ENCODE results near the gene SPSB2. TPM values are rescaled to one million over a fixed set of nuclear protein-coding genes. Genes with fewer than 3 reads are reported as not detected.

Gene SPSB2
- total RNA-seq, 1 donor from 2014 or later: 6.7 TPM

DNA sequence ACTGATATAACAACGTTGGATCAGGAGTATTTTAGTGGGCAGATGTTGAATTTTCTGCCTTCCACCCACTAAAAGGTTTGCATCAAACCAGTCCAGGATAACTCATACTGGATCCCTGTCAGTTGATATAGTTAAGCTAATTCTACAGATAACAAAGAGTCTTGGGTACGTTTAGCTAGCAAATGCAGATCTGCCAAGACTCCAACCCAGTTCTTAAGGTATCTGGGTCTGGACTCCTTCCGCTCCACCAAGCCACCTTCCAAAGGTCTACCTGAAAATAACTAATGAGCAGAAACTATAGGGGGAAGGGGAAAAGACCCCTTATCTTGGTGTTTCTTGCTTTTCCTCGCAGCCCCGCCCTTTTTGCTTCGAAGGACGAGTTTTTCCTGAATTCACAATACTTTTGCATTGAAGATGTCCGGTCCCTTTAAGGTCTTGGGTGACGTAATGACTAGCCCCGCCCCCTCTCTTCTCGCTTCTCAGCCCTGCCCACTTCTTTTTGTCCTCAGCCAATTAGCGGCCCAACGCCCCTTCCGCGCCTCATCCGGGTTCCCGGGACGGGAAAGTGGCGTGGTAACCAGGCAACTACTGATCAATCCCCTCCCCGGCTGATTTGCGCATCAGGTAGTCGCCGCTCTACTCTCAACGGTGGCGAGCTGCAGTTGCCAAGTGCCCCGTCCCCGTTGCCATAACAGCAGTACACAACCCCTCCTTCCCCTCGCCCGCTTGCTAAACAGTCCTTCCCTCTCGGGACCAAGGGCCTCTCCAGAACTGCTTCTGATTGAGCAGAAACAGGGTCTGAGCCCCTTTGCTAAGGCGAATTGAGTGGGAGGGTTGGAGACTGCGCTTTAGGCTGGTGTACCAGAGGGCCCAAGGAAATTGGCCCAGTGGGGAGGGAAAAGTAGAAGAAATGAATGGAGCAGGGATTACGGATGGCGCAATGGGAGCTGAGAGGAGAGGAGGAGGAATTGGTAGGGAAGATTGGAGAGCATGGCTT lies 31.5 kb upstream of the SPSB2 start, which contains the start of gene LRRC23:
Gene LRRC23, plus strand, starts transcription at position 543 of the 997 bp plus-strand sequence. CDS start 812 bp downstream, outside the sequence.
- H3K27ac Mint-ChIP-seq (ENCODE audit: unreplicated experiment): no peak within 1 kb of the TSS
- peaks cover 6% of the 10 kb centered on the region for H3K27me3 Mint-ChIP-seq (ENCODE audit: unreplicated experiment)
- no peak within 1 kb of the TSS for H3K4me3 Mint-ChIP-seq (ENCODE audit: unreplicated experiment)
- H3K4me1 Mint-ChIP-seq (ENCODE audit: unreplicated experiment): peaks cover 4% of the 10 kb centered on the region
- peaks cover 4% of the 10 kb centered on the region for H3K36me3 Mint-ChIP-seq (ENCODE audit: low read depth, unreplicated experiment)
- TF ChIP-seq, protein P1, sequence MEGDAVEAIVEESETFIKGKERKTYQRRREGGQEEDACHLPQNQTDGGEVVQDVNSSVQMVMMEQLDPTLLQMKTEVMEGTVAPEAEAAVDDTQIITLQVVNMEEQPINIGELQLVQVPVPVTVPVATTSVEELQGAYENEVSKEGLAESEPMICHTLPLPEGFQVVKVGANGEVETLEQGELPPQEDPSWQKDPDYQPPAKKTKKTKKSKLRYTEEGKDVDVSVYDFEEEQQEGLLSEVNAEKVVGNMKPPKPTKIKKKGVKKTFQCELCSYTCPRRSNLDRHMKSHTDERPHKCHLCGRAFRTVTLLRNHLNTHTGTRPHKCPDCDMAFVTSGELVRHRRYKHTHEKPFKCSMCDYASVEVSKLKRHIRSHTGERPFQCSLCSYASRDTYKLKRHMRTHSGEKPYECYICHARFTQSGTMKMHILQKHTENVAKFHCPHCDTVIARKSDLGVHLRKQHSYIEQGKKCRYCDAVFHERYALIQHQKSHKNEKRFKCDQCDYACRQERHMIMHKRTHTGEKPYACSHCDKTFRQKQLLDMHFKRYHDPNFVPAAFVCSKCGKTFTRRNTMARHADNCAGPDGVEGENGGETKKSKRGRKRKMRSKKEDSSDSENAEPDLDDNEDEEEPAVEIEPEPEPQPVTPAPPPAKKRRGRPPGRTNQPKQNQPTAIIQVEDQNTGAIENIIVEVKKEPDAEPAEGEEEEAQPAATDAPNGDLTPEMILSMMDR (IDR thresholded peaks at IDR 0.05; ENCODE audit: unreplicated experiment): no peak
- DNase-seq (ENCODE audit: low spot score): peak; percentile 97
- H3K9me3 Mint-ChIP-seq (ENCODE audit: unreplicated experiment): no peaks in the 10 kb centered on the region

DNA sequence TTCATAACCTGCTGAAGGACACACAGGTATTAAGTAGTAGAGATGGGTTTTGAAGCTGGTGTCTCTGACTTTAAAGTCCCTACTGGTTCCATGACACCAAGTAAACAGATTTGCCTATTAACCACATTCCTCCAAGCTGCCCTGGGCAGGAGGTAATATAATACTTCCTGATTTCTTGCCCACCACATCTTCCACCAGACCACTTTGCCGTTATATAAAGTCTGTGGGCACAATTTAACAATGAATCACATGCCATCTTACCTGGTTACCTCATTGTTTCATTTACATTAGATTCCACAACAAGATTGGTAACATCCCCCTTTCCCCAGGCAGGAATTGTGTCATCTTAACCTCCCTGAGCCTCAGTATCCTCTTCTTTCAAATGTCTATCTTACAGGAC lies 30.6 kb upstream of the SPSB2 start:
- H3K4me1 Mint-ChIP-seq (ENCODE audit: unreplicated experiment): peaks cover 4% of the 10 kb centered on the region
- no peaks in the 10 kb centered on the region for H3K9me3 Mint-ChIP-seq (ENCODE audit: unreplicated experiment)
- no peak overlapping the region for H3K4me3 Mint-ChIP-seq (ENCODE audit: unreplicated experiment)
- DNase-seq (ENCODE audit: low spot score): no peak
- TF ChIP-seq, protein P1 (IDR thresholded peaks at IDR 0.05; ENCODE audit: unreplicated experiment): no peak
- H3K27me3 Mint-ChIP-seq (ENCODE audit: unreplicated experiment): peaks cover 7% of the 10 kb centered on the region
- peaks cover 4% of the 10 kb centered on the region for H3K36me3 Mint-ChIP-seq (ENCODE audit: low read depth, unreplicated experiment)
- no peak overlapping the region for H3K27ac Mint-ChIP-seq (ENCODE audit: unreplicated experiment)

DNA sequence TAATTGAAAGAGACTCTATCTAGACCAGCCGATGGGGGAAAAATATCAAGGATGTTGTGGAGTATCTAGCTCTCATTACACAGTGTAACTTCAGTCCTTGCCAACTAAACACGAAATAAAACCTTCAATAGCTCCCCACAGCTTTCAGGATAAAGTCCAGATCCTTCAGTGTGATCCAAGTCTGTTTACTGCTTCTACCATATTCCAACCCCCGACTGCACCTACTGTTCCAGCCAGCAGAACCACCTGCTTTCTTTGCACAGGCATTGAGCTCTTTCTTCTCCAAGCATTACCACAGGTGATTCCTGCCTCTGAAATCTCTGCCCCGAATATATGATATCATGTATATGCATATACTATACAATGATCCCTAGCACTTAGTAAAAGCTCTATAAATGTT lies 29.3 kb upstream of the SPSB2 start:
- no peak overlapping the region for H3K4me3 Mint-ChIP-seq (ENCODE audit: unreplicated experiment)
- H3K9me3 Mint-ChIP-seq (ENCODE audit: unreplicated experiment): no peaks in the 10 kb centered on the region
- peaks cover 4% of the 10 kb centered on the region for H3K36me3 Mint-ChIP-seq (ENCODE audit: low read depth, unreplicated experiment)
- H3K27me3 Mint-ChIP-seq (ENCODE audit: unreplicated experiment): peaks cover 4% of the 10 kb centered on the region
- DNase-seq (ENCODE audit: low spot score): no peak
- H3K27ac Mint-ChIP-seq (ENCODE audit: unreplicated experiment): peak overlapping the region; percentile 4
- H3K4me1 Mint-ChIP-seq (ENCODE audit: unreplicated experiment): peaks cover 4% of the 10 kb centered on the region
- TF ChIP-seq, protein P1 (IDR thresholded peaks at IDR 0.05; ENCODE audit: unreplicated experiment): no peak

DNA sequence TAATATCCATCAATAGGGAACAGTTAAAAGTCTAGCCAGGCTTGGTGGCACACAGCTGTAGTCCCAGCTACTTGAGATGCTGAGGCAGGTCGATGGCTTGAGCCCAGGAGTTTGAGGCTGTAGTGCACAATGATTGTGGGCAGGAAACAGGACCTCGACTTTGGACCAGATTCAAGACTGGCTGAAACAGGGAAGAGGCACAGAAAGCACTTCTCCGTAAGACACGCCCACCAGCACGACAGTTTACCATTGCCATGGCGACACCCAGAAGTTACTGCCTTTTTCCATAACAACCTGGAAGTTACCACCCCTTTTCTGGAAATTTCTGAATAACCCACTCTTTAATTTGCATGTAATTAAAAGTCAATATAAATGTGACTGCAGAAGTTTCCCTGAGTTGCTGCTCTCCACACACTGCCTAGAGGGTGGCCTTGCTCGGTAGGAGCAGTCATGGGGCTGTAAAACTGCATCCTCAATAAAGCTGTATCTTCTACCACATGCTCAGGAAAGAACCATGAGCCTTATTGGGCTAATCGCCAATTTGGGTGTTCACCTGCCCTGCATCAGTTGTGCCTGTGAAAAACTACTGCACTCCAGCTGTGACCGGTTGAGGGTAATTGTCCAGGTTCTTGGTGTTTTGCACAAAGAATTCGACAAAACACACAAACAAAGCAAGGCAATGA lies 26.9 kb upstream of the SPSB2 start:
- Mint-ChIP-seq H3K4me1 (ENCODE audit: unreplicated experiment) (peaks cover 4% of the 10 kb centered on the region), H3K27ac (ENCODE audit: unreplicated experiment) (no peak overlapping the region), H3K4me3 (ENCODE audit: unreplicated experiment) (no peak overlapping the region), H3K36me3 (ENCODE audit: low read depth, unreplicated experiment) (peaks cover 4% of the 10 kb centered on the region), H3K27me3 (ENCODE audit: unreplicated experiment) (peaks cover 4% of the 10 kb centered on the region), H3K9me3 (ENCODE audit: unreplicated experiment) (no peaks in the 10 kb centered on the region)
- no peak for DNase-seq (ENCODE audit: low spot score)
- TF ChIP-seq, protein P1 (IDR thresholded peaks at IDR 0.05; ENCODE audit: unreplicated experiment): no peak
